WTC11 (cell line): ENCODE results near the gene CCT6A.

Experiments
- ATF3 ChIP-seq: sonication (generic); formaldehyde crosslinking; conservative IDR thresholded peaks from 2 replicates; pipeline ENCODE4 v1.8.1; 2022; ENCODE audit warnings: mild to moderate bottlenecking, missing genetic modification reagents
- ATF6 ChIP-seq: sonication (generic); formaldehyde crosslinking; IDR thresholded peaks from 2 replicates; pipeline ENCODE4 v1.8.1; 2023; ENCODE audit warnings: mild to moderate bottlenecking, missing genetic modification reagents
- CTCF ChIP-seq: fragments of 200-600 bp; IDR thresholded peaks from 2 replicates; pipeline ENCODE4 v1.8.0; 2022; ENCODE audit warnings: antibody characterized with exemption
- FOXP1 ChIP-seq: sonication (generic); formaldehyde crosslinking; IDR thresholded peaks from 2 replicates; pipeline ENCODE4 v1.8.0; 2022; ENCODE audit warnings: missing genetic modification reagents, mild to moderate bottlenecking, moderate library complexity, borderline replicate concordance
- JUN ChIP-seq: sonication (generic); formaldehyde crosslinking; IDR thresholded peaks from 2 replicates; pipeline ENCODE4 v1.8.0; 2023; ENCODE audit warnings: mild to moderate bottlenecking, missing genetic modification reagents
- NR3C1 ChIP-seq: sonication (generic); formaldehyde crosslinking; conservative IDR thresholded peaks from 2 replicates; pipeline ENCODE4 v1.8.1; 2023; ENCODE audit warnings: low read depth, mild to moderate bottlenecking, missing genetic modification reagents
- SP1 ChIP-seq: sonication (generic); formaldehyde crosslinking; conservative IDR thresholded peaks from 2 replicates; pipeline ENCODE4 v1.8.1; 2022; ENCODE audit warnings: missing genetic modification reagents
- ZNF121 ChIP-seq: sonication (generic); formaldehyde crosslinking; IDR thresholded peaks from 2 replicates; pipeline ENCODE4 v1.8.0; 2023; ENCODE audit warnings: missing genetic modification reagents
- ZNF263 ChIP-seq: sonication (generic); formaldehyde crosslinking; IDR thresholded peaks from 2 replicates; pipeline ENCODE4 v1.8.1; 2022; ENCODE audit warnings: low read depth, mild to moderate bottlenecking, moderate library complexity, missing genetic modification reagents
- ZNF671 ChIP-seq: fragments of 250-450 bp; sonication (Bioruptor Pico); IDR thresholded peaks from 2 replicates; pipeline ENCODE4 v1.8.0; 2021; ENCODE audit warnings: mild to moderate bottlenecking
- TF ChIP-seq, protein P1 (sequence below): sonication (generic); formaldehyde crosslinking; IDR thresholded peaks from 2 replicates; pipeline ENCODE4 v1.8.0; 2022; ENCODE audit warnings: mild to moderate bottlenecking, missing genetic modification reagents
- TF ChIP-seq, protein P2 (sequence below): sonication (generic); formaldehyde crosslinking; IDR thresholded peaks from 2 replicates; pipeline ENCODE4 v1.8.0; 2022; ENCODE audit warnings: mild to moderate bottlenecking, missing genetic modification reagents
- TF ChIP-seq, protein P3 (sequence below): sonication (generic); formaldehyde crosslinking; IDR thresholded peaks from 2 replicates; pipeline ENCODE4 v1.8.1; 2022; ENCODE audit warnings: low read depth, missing genetic modification reagents, borderline replicate concordance
- TF ChIP-seq, protein P4 (sequence below): sonication (generic); formaldehyde crosslinking; conservative IDR thresholded peaks from 2 replicates; pipeline ENCODE4 v1.8.1; 2023; ENCODE audit warnings: mild to moderate bottlenecking, low read depth, missing genetic modification reagents, moderate library complexity

DNA sequence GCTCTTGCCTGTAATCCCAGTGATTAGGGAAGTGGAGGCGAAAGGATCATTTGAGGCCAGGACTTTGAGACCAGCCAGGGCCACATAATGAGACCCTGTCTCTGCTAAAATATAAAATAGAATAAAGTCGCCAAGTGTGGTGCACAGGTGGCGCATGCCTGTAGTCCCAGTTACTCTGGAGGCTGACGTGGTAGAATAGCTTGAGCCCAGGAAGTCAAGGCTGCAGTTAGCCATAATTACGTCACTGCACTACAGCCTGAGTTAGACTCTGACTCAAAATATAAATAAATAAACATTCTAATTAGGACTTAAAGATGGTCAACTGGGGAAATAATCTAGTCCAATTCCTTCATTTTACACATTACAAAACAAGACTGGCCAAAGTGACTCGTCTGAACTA is 53.9 kb downstream of the CCT6A start:
- no peak for TF ChIP-seq JUN (CRISPR knock-in tag)
- TF ChIP-seq ATF3 (CRISPR knock-in tag): no peak
- no peak for TF ChIP-seq ZNF121
- TF ChIP-seq CTCF: no peak
- TF ChIP-seq SP1: no peak
- TF ChIP-seq NR3C1: no peak
- TF ChIP-seq ATF6 (CRISPR knock-in tag): no peak
- TF ChIP-seq, protein P1, sequence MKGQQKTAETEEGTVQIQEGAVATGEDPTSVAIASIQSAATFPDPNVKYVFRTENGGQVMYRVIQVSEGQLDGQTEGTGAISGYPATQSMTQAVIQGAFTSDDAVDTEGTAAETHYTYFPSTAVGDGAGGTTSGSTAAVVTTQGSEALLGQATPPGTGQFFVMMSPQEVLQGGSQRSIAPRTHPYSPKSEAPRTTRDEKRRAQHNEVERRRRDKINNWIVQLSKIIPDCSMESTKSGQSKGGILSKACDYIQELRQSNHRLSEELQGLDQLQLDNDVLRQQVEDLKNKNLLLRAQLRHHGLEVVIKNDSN (CRISPR knock-in tag): no peak
- no peak for TF ChIP-seq ZNF263 (CRISPR knock-in tag)
- TF ChIP-seq, protein P2, sequence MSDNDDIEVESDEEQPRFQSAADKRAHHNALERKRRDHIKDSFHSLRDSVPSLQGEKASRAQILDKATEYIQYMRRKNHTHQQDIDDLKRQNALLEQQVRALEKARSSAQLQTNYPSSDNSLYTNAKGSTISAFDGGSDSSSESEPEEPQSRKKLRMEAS (CRISPR knock-in tag): no peak
- TF ChIP-seq FOXP1: no peak
- no peak for TF ChIP-seq ZNF671
- TF ChIP-seq, protein P3, sequence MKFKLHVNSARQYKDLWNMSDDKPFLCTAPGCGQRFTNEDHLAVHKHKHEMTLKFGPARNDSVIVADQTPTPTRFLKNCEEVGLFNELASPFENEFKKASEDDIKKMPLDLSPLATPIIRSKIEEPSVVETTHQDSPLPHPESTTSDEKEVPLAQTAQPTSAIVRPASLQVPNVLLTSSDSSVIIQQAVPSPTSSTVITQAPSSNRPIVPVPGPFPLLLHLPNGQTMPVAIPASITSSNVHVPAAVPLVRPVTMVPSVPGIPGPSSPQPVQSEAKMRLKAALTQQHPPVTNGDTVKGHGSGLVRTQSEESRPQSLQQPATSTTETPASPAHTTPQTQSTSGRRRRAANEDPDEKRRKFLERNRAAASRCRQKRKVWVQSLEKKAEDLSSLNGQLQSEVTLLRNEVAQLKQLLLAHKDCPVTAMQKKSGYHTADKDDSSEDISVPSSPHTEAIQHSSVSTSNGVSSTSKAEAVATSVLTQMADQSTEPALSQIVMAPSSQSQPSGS: no peak
- TF ChIP-seq, protein P4, sequence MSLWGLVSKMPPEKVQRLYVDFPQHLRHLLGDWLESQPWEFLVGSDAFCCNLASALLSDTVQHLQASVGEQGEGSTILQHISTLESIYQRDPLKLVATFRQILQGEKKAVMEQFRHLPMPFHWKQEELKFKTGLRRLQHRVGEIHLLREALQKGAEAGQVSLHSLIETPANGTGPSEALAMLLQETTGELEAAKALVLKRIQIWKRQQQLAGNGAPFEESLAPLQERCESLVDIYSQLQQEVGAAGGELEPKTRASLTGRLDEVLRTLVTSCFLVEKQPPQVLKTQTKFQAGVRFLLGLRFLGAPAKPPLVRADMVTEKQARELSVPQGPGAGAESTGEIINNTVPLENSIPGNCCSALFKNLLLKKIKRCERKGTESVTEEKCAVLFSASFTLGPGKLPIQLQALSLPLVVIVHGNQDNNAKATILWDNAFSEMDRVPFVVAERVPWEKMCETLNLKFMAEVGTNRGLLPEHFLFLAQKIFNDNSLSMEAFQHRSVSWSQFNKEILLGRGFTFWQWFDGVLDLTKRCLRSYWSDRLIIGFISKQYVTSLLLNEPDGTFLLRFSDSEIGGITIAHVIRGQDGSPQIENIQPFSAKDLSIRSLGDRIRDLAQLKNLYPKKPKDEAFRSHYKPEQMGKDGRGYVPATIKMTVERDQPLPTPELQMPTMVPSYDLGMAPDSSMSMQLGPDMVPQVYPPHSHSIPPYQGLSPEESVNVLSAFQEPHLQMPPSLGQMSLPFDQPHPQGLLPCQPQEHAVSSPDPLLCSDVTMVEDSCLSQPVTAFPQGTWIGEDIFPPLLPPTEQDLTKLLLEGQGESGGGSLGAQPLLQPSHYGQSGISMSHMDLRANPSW: no peak
